H9 (cell line): ENCODE results near the gene STYK1. TPM values are rescaled to one million over a fixed set of nuclear protein-coding genes. Genes with fewer than 3 reads are reported as not detected.

ENCODE experiments used
- DNase-seq: peaks from one replicate; pipeline ENCODE4 v3.0.0-alpha.2; 2017
- H2AFZ ChIP-seq: one replicate; pipeline ENCODE4 v1.6.1; 2013; ENCODE audit warnings: mild to moderate bottlenecking, low read length, control low read depth, moderate library complexity
- H2AK5ac ChIP-seq: 2 replicates; pipeline ENCODE4 v1.6.1; 2013; ENCODE audit warnings: low read length, control low read depth, mixed read lengths; ENCODE audit not compliant: insufficient read length
- H2BK120ac ChIP-seq: one replicate; pipeline ENCODE4 v1.6.1; 2013; ENCODE audit warnings: low read depth, mild to moderate bottlenecking, low read length, control low read depth, inconsistent platforms; ENCODE audit not compliant: poor library complexity, severe bottlenecking
- H2BK12ac ChIP-seq: 2 replicates; pipeline ENCODE4 v1.6.1; 2013; ENCODE audit warnings: low read length, control low read depth, mixed read lengths, low read depth; ENCODE audit not compliant: insufficient read length
- H2BK15ac ChIP-seq: 2 replicates; pipeline ENCODE4 v1.6.1; 2013; ENCODE audit warnings: low read depth, low read length, control low read depth
- H2BK20ac ChIP-seq: one replicate; pipeline ENCODE4 v1.6.1; 2013; ENCODE audit warnings: low read depth, mild to moderate bottlenecking, low read length, control low read depth, inconsistent platforms; ENCODE audit not compliant: poor library complexity, severe bottlenecking
- H2BK5ac ChIP-seq: 2 replicates; pipeline ENCODE4 v1.6.1; 2013; ENCODE audit warnings: low read length, control low read depth, mixed read lengths; ENCODE audit not compliant: insufficient read length
- H3K14ac ChIP-seq: 2 replicates; pipeline ENCODE4 v1.6.1; 2013; ENCODE audit warnings: low read length, control low read depth; ENCODE audit not compliant: insufficient read depth
- H3K18ac ChIP-seq: 2 replicates; pipeline ENCODE4 v1.6.1; 2013; ENCODE audit warnings: low read depth, mild to moderate bottlenecking, mixed read lengths, low read length, control low read depth; ENCODE audit not compliant: insufficient read length
- H3K23ac ChIP-seq: 2 replicates; pipeline ENCODE4 v1.6.1; 2013; ENCODE audit warnings: low read length, control low read depth, mixed read lengths, low read depth; ENCODE audit not compliant: insufficient read length
- H3K23me2 ChIP-seq: 2 replicates; pipeline ENCODE4 v1.6.1; 2013; ENCODE audit warnings: low read depth, mild to moderate bottlenecking, mixed read lengths, low read length, control low read depth; ENCODE audit not compliant: insufficient read length, poor library complexity, severe bottlenecking
- H3K27ac ChIP-seq: 2 replicates; pipeline ENCODE4 v1.5.1; 2013; ENCODE audit warnings: low read length, control low read depth, mixed read lengths, low read depth; ENCODE audit not compliant: insufficient read length
- H3K27me3 ChIP-seq: 2 replicates; pipeline ENCODE4 v1.6.1; 2013; ENCODE audit warnings: low read length, control low read depth, inconsistent platforms; ENCODE audit not compliant: insufficient read depth
- H3K4ac ChIP-seq: 2 replicates; pipeline ENCODE4 v1.6.1; 2013; ENCODE audit warnings: low read depth, mild to moderate bottlenecking, control low read depth, inconsistent platforms, low read length, moderate library complexity
- H3K4me1 ChIP-seq: 2 replicates; pipeline ENCODE4 v1.6.1; 2013; ENCODE audit warnings: low read length, control low read depth, inconsistent platforms; ENCODE audit not compliant: insufficient read depth
- H3K4me2 ChIP-seq: 2 replicates; pipeline ENCODE4 v1.6.1; 2013; ENCODE audit warnings: low read length, control low read depth, mixed read lengths; ENCODE audit not compliant: insufficient read length, insufficient read depth
- H3K56ac ChIP-seq: 2 replicates; pipeline ENCODE4 v1.6.1; 2013; ENCODE audit warnings: low read depth, mild to moderate bottlenecking, mixed read lengths, low read length, control low read depth; ENCODE audit not compliant: insufficient read length
- H3K79me1 ChIP-seq: 2 replicates; pipeline ENCODE4 v1.6.1; 2013; ENCODE audit warnings: low read depth, mild to moderate bottlenecking, moderate library complexity, low read length, control low read depth, inconsistent platforms; ENCODE audit not compliant: insufficient read depth, poor library complexity, severe bottlenecking
- H3K79me2 ChIP-seq: 2 replicates; pipeline ENCODE4 v1.6.1; 2013; ENCODE audit warnings: low read length, control low read depth, inconsistent platforms; ENCODE audit not compliant: insufficient read depth
- H3K9ac ChIP-seq: 2 replicates; pipeline ENCODE4 v1.6.1; 2013; ENCODE audit warnings: low read length, control low read depth, mixed read lengths; ENCODE audit not compliant: insufficient read length; ENCODE audit errors: extremely low read depth
- H3K9me3 ChIP-seq: one replicate; pipeline ENCODE4 v1.6.1; 2013; ENCODE audit warnings: low read depth, low read length, inconsistent platforms; ENCODE audit not compliant: control insufficient read depth
- H3T11ph ChIP-seq: one replicate; pipeline ENCODE4 v1.6.1; 2013; ENCODE audit warnings: mild to moderate bottlenecking, low read length, control low read depth, inconsistent platforms
- H4K20me1 ChIP-seq: one replicate; pipeline ENCODE4 v1.6.1; 2013; ENCODE audit not compliant: control insufficient read depth, insufficient read length, insufficient read depth
- H4K5ac ChIP-seq: 2 replicates; pipeline ENCODE4 v1.6.1; 2013; ENCODE audit warnings: low read depth, mild to moderate bottlenecking, mixed read lengths, low read length, control low read depth; ENCODE audit not compliant: insufficient read length
- H4K8ac ChIP-seq: replicated peaks from 2 replicates; pipeline ENCODE4 v1.6.1; 2013; ENCODE audit warnings: low read length, control low read depth, mixed read lengths, low read depth; ENCODE audit not compliant: insufficient read length
- H4K91ac ChIP-seq: 2 replicates; pipeline ENCODE4 v1.6.1; 2013; ENCODE audit warnings: low read depth, mild to moderate bottlenecking, moderate library complexity, mixed read lengths, low read length, control low read depth; ENCODE audit not compliant: insufficient read length
- H3K27ac Mint-ChIP-seq, 3 experiments: 2 replicates in 2 of 3; 3 replicates in 1 of 3; pipeline ENCODE4 v1.8.0; 2020 to 2021; ENCODE audit warnings: mixed read lengths in 3 of 3, mild to moderate bottlenecking in 1 of 3, moderate library complexity in 1 of 3
- H3K27me3 Mint-ChIP-seq: 2 replicates; pipeline ENCODE4 v1.8.0; 2021; ENCODE audit warnings: low read depth, mild to moderate bottlenecking, moderate library complexity, mixed read lengths
- H3K36me3 Mint-ChIP-seq, 3 experiments: 2 replicates in 2 of 3; 3 replicates in 1 of 3; pipeline ENCODE4 v1.8.0; 2020 to 2021; ENCODE audit warnings: low read depth in 3 of 3, mixed read lengths in 3 of 3; ENCODE audit not compliant: insufficient read depth in 1 of 3
- H3K4me1 Mint-ChIP-seq, 2 experiments: 2 replicates each; pipeline ENCODE4 v1.8.0; 2020; ENCODE audit warnings: mixed read lengths in 2 of 2
- H3K4me3 Mint-ChIP-seq, 2 experiments: 2 replicates in 1 of 2; 3 replicates in 1 of 2; pipeline ENCODE4 v1.8.0; 2020 to 2021; ENCODE audit warnings: mild to moderate bottlenecking in 2 of 2, mixed read lengths in 2 of 2, moderate library complexity in 1 of 2
- H3K9me3 Mint-ChIP-seq, 2 experiments: 2 replicates in 1 of 2; 3 replicates in 1 of 2; pipeline ENCODE4 v1.8.0; 2020; ENCODE audit warnings: mild to moderate bottlenecking in 2 of 2, mixed read lengths in 2 of 2, moderate library complexity in 1 of 2
- CTCF ChIP-seq: fragments of 200-600 bp; sonication (generic); conservative IDR thresholded peaks from 3 replicates; pipeline ENCODE4 v1.8.0; 2021; ENCODE audit warnings: antibody characterized with exemption, mild to moderate bottlenecking
- WGBS: extraction: QIAGEN DNeasy Blood & Tissue Kit; methylation state at CpG from one replicate; pipeline ENCODE4 v1.1.7; 2013; ENCODE audit warnings: missing lambda C conversion rate, low lambda C conversion rate, mixed read lengths; ENCODE audit not compliant: insufficient read length; ENCODE audit errors: extremely low coverage; 5-methylcytosine and 5-hydroxymethylcytosine counted together
- total RNA-seq: library from RNA; stranded (reverse); gene quantifications from 2 replicates; pipeline ENCODE4 v1.2.1, GENCODE V29; 2021

The STYK1 gene
- total RNA-seq, 1 experiment from 2014 or later: 0.37 TPM

GRCh38 chr12:10717410-10717809 lies 43.6 kb upstream of the STYK1 start:
- H3T11ph ChIP-seq: no peak overlapping the region
- no peaks in the 10 kb centered on the region for H3K27me3 ChIP-seq
- no peak overlapping the region for H3K27ac ChIP-seq
- no CpG with 5 or more reads among the region's 2 CpGs for WGBS
- no peak overlapping the region for H3K23ac ChIP-seq
- no peak overlapping the region for H3K4ac ChIP-seq
- Mint-ChIP-seq H3K27ac (peak overlapping the region in 2 of 3 experiments; percentile 69 to 82; a peak in 4 of 7 replicates), H3K27me3 (no peaks in the 10 kb centered on the region), H3K4me3 (no peak overlapping the region), H3K36me3 (peaks cover 21 to 56% (median 40%) of the 10 kb centered on the region in 3 experiments; a peak in 6 of 7 replicates), H3K4me1 (peaks cover 49 to 51% of the 10 kb centered on the region in 2 experiments), H3K9me3 (peaks cover 0 to 2% of the 10 kb centered on the region in 2 experiments; a peak in 1 of 5 replicates)
- no peak overlapping the region for H4K8ac ChIP-seq
- H3K4me2 ChIP-seq: no peak overlapping the region
- no peak overlapping the region for H2BK20ac ChIP-seq
- H3K56ac ChIP-seq: no peak overlapping the region
- no peak for DNase-seq
- no peak overlapping the region for H2BK12ac ChIP-seq
- TF ChIP-seq CTCF: no peak
- no peak overlapping the region for H3K9ac ChIP-seq
- no peaks in the 10 kb centered on the region for H3K79me1 ChIP-seq
- no peak overlapping the region for H2BK5ac ChIP-seq
- H2AK5ac ChIP-seq: no peak overlapping the region
- no peak overlapping the region for H2AFZ ChIP-seq
- no peak overlapping the region for H2BK120ac ChIP-seq
- H2BK15ac ChIP-seq: no peak overlapping the region
- peaks cover 3% of the 10 kb centered on the region for H3K23me2 ChIP-seq
- H4K20me1 ChIP-seq: no peaks in the 10 kb centered on the region
- no peak overlapping the region for H4K5ac ChIP-seq
- peaks cover 2% of the 10 kb centered on the region; the same call in 1 of the 2 replicates for H3K4me1 ChIP-seq
- H3K79me2 ChIP-seq: peaks cover 27% of the 10 kb centered on the region
- H3K18ac ChIP-seq: no peak overlapping the region
- H3K14ac ChIP-seq: no peak overlapping the region
- no peak overlapping the region for H4K91ac ChIP-seq
- no peaks in the 10 kb centered on the region for H3K9me3 ChIP-seq
